NK-92 treated with Interleukin-12 subunit alpha and Interleukin-12 subunit beta, amount 100 ng/mL, for 24 hours (cell line): ENCODE measurements around the gene SEPTIN3.

Source experiments
- DNase-seq: peaks from one replicate; lab custom pipeline; 2025; lab: John Stamatoyannopoulos, UW

SEPTIN3 gene

GRCh38 chr22:41975299-41976069 is 6.2 kb downstream of the SEPTIN3 start:
- DNase-seq, result no peak

- no peak for DNase-seq
Observed at GRCh38 chr22:41976070-41976901, 7.0 kb downstream of the SEPTIN3 start.

DNA sequence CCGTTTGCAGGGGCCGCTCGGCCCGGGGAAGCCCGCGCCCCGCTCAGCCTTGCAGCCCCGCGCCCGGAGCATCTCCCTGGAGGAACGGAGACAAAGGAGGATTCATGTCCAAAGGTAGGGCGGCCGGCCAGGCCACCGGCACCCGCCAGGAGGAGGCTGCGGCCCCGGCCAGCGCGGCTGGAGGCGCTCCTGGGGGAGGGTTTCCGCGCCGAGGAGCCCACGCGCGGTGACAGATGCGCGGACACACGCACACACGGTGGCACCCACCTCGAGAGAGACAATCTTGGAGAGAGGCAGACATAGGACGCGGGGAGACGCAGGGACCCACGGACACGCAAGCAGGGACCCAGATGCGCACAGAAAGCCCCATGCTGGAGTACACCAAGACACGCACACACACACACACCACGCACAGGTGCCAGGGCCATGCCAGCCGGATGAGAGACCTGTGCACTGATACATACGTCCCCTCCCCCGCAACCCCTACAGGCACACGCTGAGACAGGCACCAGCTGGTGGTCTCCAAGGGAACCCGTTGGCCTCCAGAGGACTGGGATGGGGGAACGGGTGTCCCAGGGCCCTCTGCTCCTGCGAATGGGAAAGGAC is 7.8 kb downstream of the SEPTIN3 start:
- no peak for DNase-seq

DNA sequence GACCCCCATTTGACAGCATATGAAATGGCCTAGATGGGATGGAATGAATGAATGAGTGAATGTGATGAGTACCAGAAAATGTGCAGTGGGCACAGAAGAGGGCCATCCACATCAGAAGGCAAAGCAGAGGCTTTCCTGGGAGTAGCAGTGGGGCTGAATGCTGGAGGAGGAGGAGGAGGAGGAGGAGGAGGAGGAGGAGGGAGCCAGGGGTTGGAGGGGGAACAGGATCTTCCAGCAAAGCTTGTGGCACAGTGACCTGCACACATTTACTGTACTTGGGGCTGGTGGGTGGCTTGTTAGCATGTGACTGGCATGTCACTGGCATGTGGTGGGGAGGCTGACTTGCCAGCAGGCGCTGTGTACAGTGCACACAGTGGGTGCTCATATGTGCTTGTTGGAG is 9.5 kb downstream of the SEPTIN3 start:
- no peak for DNase-seq

GRCh38 chr22:41979423-41980250 is 10.4 kb downstream of the SEPTIN3 start:
- no peak for DNase-seq

DNA sequence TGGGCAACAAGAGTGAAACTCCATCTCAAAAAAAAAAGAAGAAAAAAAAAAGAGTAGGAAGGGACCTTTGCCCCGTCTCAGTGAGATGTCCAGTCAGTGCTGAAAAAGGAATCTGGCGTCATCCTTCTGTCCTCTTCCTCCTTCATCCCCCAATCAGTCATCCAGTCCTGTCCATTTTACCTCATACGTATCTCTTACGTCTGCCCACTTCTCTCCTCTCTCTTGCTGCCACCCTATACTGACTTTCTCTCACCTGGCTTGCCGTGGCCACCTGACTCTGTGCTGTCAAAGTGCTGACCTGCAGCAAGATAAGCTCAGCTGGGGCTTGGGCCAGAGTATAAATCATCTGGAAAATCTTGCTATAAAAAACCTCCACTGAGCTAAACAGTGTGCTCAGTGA is 13.6 kb downstream of the SEPTIN3 start:
- no peak for DNase-seq

DNA sequence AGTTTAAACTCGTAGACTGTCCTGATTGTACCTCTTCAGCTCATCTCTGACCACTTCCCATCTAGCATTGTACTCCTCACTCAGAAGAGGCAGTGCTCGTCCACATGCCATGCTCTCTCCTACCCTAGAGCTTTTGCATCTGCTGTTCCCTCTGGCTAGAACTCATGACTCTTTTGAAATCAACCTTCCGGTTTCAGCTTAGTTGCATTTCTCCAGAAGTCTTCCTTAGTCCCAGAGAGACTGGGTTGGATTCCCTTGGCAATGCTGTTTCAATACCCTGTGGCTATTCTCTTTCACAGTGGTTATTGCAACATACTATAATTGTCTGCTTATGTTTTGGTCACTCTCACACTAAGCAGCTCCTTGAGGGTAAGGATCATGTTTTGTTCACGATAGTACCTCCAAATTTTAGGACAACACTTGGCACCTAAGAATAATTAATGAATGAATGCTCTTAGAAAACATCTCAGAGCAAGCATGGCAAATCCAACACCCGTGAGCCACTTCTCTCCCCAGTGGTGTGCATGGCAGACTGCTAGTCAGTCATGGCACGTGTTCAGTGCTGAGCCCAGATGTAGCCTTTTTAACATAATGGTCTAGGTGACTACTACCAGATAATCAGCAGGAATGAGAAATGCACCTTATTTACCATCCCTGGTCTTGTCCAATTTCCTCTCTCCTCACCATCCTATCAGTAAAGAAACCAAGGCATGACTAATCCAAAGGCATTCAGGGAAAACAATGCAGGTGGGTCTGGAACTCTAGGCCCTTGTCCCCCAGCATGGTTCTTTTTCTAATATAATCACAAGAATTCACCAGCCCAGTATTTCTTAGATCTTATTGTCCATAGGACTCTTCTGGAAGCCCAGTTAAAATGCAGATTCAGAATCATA is 14.5 kb downstream of the SEPTIN3 start:
- DNase-seq, result no peak

GRCh38 chr22:41987276-41987675 is 18.0 kb downstream of the SEPTIN3 start:
- no peak for DNase-seq

GRCh38 chr22:41989246-41989645 is 20.0 kb downstream of the SEPTIN3 start:
- DNase-seq, result no peak

GRCh38 chr22:41991111-41991510 is 21.9 kb downstream of the SEPTIN3 start:
- no peak for DNase-seq

- DNase-seq, result no peak
Observed at GRCh38 chr22:41992496-41992895, 23.3 kb downstream of the SEPTIN3 start.

DNA sequence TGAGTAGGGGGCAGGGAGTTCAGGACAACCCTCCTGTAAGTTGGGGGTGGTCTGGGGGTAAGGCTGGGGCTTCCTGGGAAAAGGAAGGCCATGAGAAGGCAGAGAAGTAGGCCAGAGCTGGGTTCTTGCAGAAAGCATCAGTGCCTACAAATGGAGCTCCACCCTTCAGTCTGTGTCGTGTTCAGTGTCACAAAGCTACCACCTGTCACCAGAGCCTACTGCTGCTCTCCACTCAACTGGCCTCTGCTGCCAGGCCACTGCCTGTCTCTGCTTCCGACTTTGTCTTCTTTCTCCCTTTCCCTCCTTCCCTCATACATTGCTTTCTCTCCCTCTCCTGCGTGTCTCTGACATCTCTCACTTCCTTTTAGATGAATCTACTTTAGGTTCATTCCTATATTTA is 26.0 kb downstream of the SEPTIN3 start:
- no peak for DNase-seq

DNA sequence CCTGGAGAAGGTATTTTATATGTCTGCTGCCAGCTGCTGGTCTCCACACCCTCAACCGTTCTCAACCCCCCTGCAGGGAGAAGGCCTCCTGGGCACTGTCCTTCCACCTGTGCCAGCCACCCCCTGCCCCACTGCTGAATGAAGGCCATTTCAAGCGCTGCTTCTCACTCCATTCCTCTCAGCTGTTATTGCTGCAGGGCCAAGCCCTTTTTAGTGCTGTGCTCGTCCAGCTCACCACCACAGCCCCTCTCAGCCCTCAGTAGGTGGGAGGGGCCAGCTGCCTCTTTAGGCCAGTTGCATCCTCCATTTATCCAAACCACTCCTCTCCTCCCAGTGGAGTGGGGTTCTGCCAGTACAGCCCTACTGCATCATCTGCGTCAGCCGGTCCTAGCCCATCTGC is 27.6 kb downstream of the SEPTIN3 start:
- DNase-seq, result no peak

- peak; percentile 74 for DNase-seq
Observed at GRCh38 chr22:41998361-41999261, 29.4 kb downstream of the SEPTIN3 start, which contains the start of gene WBP2NL. WBP2NL (plus strand) TSS chr22:41998788; CDS start chr22:41998819, 31 bp downstream.

DNA sequence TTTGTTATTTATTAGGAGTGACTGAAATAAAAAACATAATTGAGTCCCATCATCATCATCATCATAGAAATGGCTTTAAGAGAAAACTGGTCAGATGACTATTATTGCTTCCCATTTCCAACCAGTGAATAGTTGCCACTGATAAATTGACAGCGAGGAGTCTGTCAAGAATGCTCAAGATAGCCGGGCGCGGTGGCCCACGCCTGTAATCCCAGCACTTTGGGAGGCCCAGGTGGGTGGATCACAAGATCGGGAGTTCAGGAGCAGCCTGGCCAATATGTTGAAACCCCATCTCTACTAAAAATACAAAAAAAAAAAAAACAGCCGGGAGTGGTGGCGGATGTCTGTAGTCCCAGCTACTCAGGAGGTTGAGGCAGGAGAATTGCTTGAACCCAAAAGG is 31.2 kb downstream of the SEPTIN3 start:
- no peak for DNase-seq

GRCh38 chr22:42001121-42001520 is 31.9 kb downstream of the SEPTIN3 start:
- peak; percentile 6 for DNase-seq

DNA sequence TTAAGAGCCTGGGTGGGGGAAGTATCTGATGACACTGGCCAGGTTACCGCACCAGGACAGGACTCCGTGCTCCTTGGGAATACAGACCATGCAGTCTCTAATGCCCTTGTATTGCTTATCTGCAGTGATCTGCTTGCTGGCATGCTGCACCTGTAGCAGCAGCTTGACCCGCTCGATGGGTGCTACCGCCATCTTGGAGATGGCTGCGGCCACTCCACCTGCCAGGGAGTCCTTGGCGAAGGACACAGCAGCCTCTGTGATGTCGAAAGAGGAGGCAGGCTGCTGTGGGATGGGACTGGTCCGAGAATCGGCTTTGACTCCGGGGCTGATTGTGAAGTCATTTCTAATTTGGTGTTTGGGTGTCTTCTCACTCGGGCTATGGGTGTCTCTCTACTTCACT is 32.5 kb downstream of the SEPTIN3 start:
- DNase-seq, result no peak

GRCh38 chr22:42007922-42008321 is 38.7 kb downstream of the SEPTIN3 start:
- DNase-seq, result no peak

DNA sequence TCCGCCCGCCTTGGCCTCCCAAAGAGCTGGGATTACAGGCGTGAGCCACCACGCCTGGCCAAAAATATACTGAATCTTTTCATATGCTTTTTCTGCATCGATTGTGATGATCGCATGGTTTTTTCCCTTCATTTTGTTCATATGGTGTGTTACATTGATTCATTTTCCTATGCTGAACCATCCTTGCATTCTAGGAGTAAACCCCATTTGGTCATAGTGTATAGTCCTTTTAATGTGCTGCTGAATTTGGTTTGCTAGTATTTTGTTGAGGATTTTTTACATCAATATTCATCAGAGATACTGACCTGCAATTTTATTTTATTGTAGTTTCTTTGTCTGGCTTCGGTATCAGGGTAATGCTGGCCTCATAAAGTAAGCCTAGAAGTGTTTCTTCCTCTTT is 41.5 kb downstream of the SEPTIN3 start:
- DNase-seq, result no peak

DNA sequence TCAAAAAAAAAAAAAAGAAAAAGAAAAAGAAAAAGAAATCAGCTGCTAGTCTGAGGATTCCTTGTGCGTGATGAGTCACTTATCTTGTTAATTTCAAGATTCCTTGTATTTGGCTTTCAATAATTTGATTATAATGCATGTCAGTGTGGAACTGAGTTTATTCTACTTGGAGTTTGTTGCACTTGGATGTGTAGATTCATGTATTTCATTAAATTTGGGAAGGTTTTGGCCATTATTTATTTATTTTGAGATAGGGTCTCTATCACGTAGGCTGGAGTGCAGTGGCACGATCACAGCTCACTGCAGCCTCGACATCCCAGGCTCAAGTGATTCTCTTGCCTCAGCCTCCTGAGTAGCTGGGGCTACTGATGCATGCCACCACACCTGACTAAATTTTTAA is 44.1 kb downstream of the SEPTIN3 start:
- DNase-seq, result no peak
